NCI-H146 (cell line): ENCODE results near the gene GABBR2.
A peak's percentile ranks its signal among the peaks of the same experiment; 100 is the strongest.

ENCODE experiments used
- DNase-seq: peaks from one replicate; lab custom pipeline; 2025; lab: John Stamatoyannopoulos, UW

GABBR2 gene

DNA sequence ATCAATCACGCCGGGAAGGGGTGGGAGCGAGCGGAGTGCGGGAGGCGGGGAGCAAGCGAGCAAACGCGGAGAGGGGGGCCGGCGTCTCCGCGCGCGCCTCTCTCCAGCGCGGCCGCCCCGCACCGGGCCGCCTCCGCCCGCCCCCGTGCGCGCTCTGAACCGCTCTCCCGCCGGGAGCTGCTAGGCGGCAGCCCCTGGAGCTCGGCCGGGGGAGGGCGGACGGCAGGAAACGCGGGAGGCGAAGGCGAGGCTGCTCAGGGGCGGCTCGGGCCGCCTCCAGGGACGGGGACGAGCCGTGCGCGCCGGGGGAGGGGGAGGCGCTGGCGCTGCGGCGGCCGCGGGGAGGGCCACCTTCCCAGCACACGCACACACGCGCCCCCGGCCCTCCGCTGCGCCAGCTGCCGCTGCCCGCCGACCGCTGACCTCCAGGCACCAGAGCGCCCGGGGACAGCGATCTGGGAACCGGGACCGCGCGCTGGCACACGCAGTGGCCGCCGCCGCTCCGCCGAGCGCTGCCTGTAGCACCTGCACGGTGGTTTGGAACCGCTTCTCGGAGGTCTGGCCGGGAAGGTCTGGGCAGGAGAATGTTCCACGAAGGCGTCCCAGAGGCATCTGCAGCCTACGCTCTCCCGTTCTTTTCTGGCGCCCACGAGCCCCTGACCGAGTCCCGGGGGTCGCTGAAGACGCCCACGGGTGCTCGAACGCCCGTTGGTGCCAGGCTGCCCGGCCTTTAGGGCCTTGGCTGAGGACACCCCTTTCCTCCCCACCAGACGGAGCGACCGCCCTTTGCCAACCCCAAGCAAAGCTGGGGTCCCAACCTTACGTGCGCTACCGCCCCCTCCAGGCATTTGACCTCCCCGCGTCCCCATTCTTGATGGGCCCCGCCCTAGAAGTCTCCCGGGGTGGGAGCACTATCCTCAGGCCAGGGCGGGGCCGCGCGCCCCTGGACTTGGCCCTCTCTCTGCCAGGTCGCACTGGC lies at the start of gene GABBR2:
Gene GABBR2 (minus strand): TSS at position 3 of the 979 bp plus-strand sequence. CDS start 198 bp downstream, outside the sequence.
- DNase-seq = peak; percentile 55

DNA sequence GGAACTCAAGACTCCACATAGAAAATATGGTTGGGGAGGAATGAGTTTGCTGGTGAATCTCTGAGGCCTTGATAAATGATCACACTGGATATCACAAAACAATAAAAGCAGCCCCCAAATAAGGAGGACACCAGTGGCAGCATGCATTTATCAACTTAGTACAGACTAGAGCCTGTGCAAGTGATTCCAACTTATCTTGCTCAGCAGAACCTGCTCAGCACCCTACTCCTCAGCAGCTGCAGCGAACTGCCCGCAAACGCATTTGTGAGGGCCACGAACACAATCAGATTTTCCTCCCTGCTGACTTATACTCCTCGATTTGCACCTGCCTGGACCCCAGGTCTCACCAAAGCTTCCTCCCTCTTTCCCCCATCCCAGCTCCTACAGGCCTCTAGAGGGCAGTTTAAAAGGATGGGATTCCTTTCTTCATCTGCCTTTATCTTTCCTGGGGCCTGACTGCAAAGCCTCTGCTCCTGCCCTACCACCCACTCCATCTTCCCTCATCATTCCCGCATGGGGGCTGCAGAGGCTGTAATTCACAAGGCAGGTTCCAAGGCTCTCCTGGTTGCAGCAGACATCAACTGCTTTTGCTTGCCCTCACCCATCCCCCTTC lies 46.4 kb upstream of the GABBR2 start:
- no peak for DNase-seq

DNA sequence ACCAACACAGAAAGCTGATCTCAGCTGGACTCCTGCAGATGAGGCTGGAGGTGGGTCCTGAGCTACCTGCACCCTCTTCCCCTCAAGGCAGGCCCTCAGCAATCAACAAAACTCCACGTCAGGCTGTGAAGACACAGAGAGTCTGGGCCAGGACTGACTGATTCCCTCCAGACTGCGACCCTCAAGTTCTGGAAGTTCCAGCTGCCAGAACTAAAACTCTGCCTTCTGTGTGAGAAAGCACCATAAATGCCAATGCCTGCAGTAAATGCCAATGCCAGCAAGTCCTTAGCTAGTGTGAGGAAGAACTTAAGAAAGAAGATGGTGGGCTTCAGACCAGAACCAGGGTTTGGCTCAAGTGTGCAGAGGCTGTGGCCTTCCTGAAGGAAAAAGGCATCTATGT lies 42.5 kb upstream of the GABBR2 start:
- DNase-seq = no peak

DNA sequence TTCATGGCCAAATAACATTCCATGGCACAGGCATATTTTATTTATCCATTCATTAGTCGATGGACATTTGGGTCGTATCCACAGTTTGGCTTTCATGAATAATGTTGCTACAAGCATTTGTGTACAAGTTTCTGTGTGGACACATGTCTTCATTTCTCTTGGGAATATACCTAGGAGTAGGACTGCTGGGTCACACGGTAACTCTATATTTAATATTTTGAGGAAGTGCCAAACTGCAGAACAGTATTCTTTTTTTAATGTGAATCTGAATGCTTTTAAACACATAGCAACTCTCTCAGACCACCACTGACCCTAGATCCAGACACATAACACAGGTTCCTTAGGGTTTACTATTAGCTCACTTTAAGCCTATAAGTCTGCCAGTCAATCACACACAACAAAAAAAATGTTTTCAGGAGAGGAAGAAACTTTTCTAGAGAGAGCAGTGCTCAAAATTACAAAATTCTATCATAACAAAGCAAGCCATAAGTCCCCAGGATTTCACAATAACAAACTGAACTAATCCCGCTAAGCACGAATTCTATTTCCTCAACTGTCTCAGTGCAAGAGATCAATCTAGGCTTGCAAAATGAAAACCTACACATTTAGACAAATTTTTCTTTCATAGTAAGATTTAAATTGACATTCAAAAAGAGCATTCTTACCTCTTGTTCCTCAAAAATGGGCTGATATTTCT lies 41.8 kb upstream of the GABBR2 start:
- no peak for DNase-seq

DNA sequence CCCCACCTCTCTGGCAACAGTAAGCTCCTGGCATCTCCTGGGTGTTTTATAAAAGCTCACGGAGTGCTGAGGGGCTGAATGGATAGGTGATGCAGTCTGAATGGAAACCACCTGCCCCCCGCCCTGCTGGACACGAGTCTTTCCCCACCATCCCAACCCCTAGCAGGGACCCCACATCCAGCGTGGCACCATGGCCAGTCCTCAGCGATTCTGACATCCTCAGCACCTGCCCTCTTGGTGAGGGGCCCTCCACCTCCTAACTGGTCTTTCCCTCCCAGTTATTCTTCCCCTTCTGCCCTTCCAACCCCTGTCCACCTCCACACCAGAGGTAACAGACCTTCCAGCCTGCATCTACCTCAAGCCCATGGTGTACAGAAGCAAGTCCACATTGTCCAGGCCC lies 38.7 kb upstream of the GABBR2 start:
- DNase-seq = no peak

DNA sequence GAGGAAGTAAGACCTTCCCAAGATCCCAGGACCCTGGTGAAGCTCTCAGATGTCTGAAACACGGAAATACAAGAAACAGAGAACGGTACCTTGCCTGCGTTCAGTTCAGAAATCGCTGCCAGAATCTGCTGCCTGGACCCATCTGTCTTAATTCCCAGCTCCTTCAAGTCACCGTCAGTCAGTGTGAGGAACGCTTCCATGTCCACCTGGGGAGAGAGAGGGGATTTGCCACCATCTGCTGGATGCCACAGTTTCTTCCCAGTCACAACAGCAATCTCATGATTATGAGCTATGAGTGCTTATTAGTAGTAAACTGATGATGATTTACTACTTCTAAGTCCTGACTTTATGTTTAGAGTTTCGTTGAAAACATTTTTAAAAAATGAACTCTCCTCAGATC lies 36.7 kb upstream of the GABBR2 start:
- DNase-seq = no peak

DNA sequence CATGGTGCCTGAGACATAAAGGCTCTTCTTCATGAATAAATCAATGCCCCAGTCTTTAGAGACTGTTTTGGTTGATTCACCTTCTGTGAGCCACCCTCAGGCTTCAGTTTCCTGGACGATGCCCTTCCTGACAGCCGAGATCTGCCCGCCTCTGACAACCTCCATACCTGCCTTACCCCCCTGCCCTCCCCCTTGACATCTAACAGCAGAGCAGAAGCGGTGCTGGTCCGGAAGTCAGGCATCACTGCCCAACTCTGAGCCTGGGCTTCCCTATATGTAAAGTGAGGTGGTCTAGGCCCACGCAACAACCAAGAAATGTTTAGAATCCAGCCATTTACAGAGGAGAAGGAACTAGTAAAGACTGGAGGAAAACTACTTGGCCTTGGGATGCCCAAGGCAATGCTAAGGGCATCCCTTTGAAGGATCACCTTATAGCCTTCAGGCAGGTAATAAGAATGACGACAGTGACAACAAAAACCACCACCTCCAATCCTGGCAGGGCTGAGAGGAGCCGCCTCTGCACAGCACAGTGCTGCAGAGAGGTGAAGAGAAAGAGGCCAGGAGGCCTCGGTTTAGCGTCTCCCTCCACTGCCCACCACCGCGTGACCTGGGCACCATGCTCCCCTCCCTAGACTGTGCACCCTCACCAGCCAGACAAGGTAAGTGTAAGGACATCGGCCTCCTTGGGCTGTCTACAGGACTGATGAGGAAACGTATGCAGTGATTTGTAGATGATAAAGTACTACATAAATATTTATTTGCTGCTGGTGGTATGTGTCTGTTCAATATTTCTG lies 35.3 kb upstream of the GABBR2 start:
- no peak for DNase-seq

DNA sequence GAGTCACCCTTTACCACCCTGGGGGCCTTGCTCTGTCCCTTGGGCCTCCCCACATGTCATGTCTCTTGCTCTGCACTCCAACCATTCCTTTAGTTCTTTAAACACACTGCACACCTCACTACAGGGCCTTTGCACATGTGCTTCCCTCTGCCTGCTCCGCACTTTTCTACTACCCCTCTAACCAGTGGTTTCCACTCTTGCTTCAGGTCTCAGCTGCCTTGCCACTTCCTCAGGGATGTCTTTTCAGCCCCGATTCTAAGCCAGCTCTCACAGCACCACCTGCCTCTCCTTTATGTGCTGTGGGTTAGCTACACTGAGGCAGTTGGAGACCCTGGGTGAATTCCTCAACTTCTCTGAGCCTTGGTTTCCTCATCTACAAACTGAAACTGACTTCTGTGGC lies 34.6 kb upstream of the GABBR2 start:
- DNase-seq = no peak

DNA sequence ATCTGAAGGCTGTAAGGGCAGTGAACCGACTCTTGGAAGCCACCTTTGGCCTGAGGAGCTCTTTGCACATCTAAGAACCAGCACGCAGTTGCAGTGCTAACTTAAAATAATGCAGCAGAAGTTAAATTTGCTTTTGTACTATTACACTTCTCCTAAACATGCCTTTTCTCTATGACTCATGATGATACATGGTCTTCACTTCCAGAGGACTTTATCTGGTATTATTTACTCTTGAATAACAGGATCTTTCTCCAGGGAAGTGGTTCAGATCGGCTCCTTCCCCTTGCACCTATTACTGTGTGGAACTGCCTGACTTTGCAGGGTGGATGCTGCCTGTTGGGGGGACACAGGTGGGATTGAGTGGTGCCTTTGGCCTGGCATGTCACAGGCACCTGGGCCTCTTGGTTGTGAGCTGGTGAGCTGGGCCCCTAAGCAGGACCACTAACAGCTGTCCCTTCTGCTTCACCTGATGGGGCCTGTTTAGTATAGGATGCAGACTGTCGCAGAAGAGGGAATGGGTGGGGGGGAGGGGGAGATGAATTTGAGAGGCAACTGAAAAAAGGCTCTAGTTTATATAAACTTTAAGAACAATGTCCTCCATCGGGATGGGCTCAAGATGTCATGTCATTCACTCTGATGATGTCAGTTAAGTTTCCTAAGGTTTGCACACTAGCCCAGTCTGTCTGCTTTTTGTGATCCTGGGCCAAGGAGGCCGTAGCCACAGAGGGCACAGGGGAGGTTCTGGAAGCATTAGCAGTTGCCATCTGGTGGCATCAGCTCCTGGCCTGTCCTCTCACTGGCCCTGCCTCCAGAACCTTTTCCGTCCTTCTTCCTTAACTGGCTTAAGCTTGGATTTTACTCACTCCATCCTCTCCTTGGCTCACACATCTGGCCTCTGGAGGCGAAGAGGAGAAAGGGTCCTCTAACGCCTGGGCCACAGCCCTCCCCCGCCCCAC lies 33.9 kb upstream of the GABBR2 start:
- no peak for DNase-seq

DNA sequence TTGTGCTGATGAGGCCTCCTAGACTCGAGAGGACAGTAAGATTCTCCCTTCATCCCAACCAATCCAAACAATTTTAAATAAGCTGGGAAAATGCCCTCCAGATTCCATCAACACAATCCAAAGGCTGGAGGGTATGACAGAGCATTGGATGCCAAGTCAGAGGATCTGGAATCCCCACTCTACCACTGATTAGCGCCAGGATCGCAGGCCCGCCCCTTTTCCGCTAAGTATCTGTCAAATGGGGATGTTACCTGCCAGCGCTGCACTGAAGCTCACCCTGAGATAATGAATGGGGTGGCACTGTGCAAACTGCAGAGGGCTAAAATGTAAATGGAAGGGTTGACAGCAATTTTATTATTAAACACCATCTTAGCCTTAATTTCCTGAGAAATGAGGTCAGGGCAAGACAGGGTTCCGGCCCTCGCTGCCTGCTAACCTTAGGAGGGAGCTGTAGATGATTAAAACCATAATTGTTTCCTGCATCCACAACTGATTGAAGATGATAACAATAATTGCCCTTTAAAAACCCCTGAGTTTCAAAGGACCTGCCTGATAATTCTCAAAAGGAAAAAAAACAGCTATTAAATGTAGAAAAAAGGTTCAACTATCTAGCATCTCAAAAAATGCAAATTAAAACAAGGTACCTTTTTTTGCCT lies 31.6 kb upstream of the GABBR2 start:
- peak; percentile 66 for DNase-seq

DNA sequence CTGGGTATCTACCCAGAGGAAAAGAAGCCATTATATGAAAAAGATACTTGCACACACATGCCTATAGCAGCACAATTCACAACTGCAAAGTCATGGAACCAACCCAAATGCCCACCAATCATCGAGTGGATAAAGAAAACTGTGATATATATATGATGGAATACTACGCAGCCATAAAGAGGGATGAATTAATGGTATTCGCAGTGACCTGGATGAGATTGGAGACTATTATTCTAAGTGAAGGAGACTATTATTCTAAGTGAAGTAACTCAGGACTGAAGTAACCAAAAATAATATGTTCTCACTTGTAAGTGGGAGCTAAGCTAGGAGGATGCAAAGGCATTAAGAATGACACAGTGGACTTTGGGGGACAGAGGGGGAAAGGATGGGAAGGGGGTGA lies 30.0 kb upstream of the GABBR2 start:
- no peak for DNase-seq

DNA sequence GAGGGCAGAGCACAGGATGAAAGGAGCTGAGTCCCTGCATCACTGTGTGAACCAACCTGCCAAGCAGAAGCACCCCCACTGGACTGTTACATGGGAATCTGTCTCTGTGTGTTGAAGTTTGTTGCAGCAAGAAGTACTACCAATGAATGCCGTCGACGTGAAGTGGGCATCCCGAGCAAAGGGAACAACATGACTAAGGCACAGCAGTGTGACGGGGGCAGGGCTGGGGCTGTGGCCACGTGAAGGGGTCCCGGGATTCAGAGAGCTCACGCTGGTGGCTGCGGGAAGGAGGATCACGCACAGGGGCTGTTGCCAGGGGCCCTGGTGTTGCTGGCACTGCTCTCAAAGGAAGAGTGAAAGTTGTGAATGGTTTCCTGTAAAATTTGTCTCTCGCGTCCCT lies 27.5 kb upstream of the GABBR2 start:
- no peak for DNase-seq

DNA sequence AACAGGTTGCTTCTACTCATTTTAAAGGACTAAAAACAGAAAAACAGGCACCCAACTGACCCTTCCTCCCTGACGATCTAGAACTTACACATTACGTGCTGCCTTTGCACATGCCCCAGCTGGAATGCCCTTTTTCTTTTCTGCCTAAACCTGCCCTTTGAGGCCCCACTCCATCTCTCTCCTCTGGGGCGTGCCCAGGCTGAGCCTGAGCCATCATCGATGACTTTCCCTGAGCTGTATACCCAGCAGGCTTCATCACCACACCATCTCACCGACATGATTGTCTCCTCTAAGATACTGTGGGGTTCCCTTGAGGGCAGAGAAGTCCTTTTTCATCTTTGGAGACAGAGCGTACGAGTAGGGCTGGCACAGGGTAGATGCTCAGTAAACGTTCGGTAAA lies 24.1 kb upstream of the GABBR2 start:
- no peak for DNase-seq

DNA sequence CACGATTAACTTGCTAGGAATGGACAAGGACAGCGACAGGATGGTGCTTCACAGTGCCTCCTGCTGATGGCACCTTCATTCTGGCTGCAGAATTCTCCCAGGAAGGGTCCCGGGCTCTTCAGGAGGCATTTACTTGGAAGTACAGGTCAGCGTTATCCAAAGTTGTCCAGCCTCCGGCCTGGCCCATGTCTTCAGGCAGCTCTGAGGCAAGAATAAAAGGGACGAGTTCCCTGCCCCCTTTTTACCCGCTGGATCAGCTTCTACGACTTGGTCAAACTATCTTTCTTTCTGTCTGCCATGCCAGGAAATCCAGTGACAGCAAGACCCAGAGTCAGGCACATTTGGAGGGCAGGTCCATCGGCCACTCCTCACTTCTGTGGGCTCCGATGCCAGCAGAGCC lies 23.4 kb upstream of the GABBR2 start:
- no peak for DNase-seq

DNA sequence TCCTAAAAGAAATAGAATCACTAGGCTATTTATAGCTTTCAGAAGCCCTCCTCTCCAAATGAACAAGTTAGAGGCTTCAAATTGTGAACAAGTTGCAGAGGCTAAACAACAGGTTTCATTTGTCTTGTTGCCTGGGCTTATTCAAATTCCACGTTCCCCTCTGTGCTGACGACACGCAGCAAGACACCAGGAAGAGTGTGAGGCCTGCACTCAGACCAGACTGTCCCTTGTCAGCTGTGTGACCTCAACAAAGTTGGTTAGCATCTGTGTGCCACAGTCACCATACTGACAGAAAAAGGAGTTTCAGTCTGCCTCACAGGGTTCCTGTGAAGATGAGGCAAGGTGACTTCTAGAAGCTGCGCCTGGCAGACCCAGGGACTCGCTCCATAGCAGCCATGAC lies 22.1 kb upstream of the GABBR2 start:
- DNase-seq = no peak

DNA sequence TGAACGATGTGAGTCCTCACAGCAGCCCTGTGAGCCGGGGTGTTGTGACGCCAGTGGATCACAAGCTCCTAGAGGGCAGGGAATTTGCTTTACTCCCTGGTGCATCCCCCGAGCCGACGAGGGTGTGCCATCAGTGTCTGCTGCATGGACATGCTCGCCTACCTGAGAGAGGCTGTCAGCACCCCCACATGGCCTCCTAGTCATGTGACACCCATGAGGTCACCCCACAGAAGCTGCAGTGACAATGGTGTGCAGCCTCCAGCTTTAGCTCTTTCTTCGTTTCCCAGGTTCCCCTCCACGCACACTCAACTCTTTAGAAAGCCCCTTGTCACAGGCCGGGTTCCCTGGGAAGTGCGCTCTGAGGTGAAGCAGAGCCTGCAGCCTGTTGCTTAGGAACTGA lies 19.8 kb upstream of the GABBR2 start:
- DNase-seq = no peak

DNA sequence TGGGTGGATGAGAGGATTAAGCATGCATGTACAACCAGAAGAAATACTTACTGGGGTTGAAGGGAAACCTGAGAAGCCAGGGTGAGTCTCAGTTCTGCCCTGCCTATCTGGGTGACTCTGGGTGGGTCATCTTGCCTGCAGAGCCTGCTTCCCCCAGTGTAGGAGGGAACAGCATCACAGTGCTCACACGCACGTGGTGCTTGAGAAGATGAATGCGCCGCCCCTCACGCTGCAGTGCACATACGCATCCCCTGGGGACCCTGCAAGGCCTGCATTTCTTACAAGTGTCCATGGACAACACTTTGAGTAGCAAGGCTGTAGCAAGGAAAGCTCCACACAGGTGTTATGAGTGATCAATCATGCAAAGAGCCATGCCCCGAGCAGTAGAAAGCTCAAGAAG lies 18.7 kb upstream of the GABBR2 start:
- DNase-seq = no peak

DNA sequence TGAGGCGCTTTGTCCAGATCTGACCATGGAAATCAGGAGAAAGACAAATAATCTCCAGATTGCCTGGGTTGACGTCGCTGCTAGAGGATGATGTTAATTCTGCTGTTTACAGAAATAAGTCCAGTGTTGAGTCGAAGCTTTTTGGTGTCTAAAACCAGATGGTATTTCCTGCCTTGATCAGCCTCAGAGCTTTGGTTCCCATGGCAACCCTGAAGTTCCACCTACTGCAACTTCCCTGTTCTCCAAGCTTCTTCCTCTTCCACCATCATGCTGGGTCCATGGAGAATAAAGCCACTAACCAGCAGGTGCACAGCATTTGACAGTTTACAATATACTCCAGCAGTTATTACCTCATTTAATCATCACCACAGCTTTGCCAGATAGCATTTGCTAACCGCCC lies 18.0 kb upstream of the GABBR2 start:
- no peak for DNase-seq

DNA sequence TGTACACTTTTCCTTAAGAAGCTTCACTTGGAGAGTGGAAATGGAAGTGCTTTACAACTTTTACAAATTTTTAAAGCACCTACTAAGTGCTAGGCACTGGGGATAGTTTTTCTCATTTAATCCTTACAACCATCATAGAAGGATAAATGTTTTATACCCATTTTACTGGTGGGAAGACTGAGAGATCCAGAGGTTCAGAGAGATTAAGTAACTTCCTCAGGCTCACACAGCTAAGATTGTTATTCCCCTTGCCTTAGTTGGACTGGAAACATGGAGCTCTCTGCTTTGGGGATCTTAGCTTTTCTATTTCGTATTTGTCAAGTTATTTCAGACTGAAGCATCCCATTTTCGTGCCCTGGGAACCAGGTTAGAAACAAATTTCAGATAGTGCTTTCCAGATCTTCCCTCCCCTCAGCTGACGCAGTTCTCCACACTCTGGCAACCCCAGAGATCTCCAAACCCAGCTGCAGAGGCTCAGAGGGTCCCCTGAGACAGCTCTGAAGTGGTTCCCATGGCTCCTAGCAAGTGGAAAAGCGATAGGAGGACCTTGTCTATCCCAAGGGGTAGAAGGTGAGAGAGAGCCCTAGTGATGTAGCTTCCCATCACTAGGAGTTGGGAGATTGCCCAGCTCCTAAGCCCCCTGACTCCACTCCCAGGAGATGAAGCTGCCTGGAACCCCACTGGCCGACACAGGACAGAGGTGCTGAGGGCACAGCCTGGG lies 16.2 kb upstream of the GABBR2 start:
- no peak for DNase-seq

DNA sequence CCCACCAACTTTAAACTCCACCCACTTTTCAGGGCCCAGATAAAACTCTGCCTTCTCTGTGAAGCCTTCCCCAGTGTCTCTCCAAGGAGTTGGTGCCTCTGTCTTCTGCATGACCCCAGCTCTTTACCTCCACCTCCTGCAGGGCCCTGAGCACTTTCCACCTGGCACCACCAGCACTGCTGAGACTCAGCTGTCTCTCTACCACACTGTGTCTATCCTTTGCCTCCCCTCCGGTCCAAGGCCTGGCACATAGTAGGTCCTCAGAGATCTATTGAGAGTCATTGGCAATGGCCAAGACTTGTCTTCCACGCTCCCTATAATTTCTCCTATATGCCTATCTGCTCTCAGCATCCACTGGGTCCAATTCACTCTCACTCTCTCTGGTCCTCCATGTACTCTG lies 12.9 kb upstream of the GABBR2 start:
- no peak for DNase-seq
